K562 (cell line): ENCODE measurements around the gene RBM45. TPM values are rescaled to one million over a fixed set of nuclear protein-coding genes. Genes with fewer than 3 reads are reported as not detected.

Experiments
- CSDE1 ChIP-seq, 2 experiments: fragments of 450-650 bp; IDR thresholded peaks; 2 replicates each; pipeline ENCODE4 v1.6.1; 2016; ENCODE audit warnings: mild to moderate bottlenecking in 1 of 2
- CTCF ChIP-seq, 3 experiments: IDR thresholded peaks in 2 of 3; conservative IDR thresholded peaks in 1 of 3; 2 replicates each; pipeline ENCODE4 v1.5.1; 2011 to 2012; ENCODE audit warnings: low read length in 3 of 3, mild to moderate bottlenecking in 3 of 3, control low read depth in 2 of 3, improper control_type of control experiment in 1 of 3, inconsistent platforms in 1 of 3, low read depth in 1 of 3, mixed read lengths in 1 of 3, moderate library complexity in 1 of 3; ENCODE audit not compliant: insufficient read depth in 2 of 3
- ESRRA ChIP-seq: fragments of 450-650 bp; IDR thresholded peaks from 2 replicates; pipeline ENCODE4 v1.6.1; 2014; ENCODE audit warnings: low read depth, mild to moderate bottlenecking, moderate library complexity, borderline replicate concordance
- PBX2 ChIP-seq, 2 experiments: IDR thresholded peaks in 1 of 2; conservative IDR thresholded peaks in 1 of 2; 2 replicates each; pipeline ENCODE4 v1.6.1; 2016; ENCODE audit warnings: low read depth in 2 of 2, mild to moderate bottlenecking in 1 of 2, missing compliant biosample characterization in 1 of 2, missing genetic modification characterization in 1 of 2, moderate library complexity in 1 of 2
- ZBTB17 ChIP-seq: fragments of 450-650 bp; formaldehyde crosslinking; IDR thresholded peaks from 2 replicates; pipeline ENCODE4 v1.4.0; 2020; ENCODE audit warnings: mild to moderate bottlenecking
- ZNF197 ChIP-seq: fragments of 200-800 bp; sonication (Bioruptor generic); IDR thresholded peaks from 2 replicates; pipeline ENCODE4 v1.6.1; 2016; ENCODE audit warnings: low read depth, missing genetic modification characterization, missing compliant biosample characterization
- polyA plus RNA-seq, 8 experiments: library from polyadenylated mRNA; depleted of rRNA in 4 of 8; stranded (reverse) in 5 of 8; unstranded in 3 of 8; fragments of >200 nt; fragmentation: Nextera tagmentation in 2 of 8; fragmentation: Illumina TruSeq in 1 of 8; extraction: Ambion mirVana in 2 of 8; extraction: Trizol in 1 of 8; gene quantifications; 2 replicates each; pipeline versions ENCODE4 v1.2.1 to v1.2.3, GENCODE V29; 2011 to 2014; ENCODE audit warnings: inconsistent platforms in 1 of 8, missing spikeins in 1 of 8
- total RNA-seq, 7 experiments: library from RNA; depleted of rRNA in 6 of 7; stranded (reverse); fragments of >200 nt in 6 of 7; fragmentation: Illumina TruSeq in 2 of 7; extraction: Trizol in 2 of 7; gene quantifications; 2 replicates each; pipeline versions ENCODE4 v1.2.1 to v1.2.3, GENCODE V29; 2011 to 2021; ENCODE audit warnings: low replicate concordance in 1 of 7
- TF ChIP-seq, protein P1 (sequence below): fragments of 450-650 bp; formaldehyde crosslinking; IDR thresholded peaks from 2 replicates; pipeline ENCODE4 v1.4.0; 2022; ENCODE audit warnings: missing genetic modification characterization
- TF ChIP-seq, protein P2 (sequence below): fragments of 200-800 bp; sonication (Bioruptor generic); IDR thresholded peaks from 2 replicates; pipeline ENCODE4 v1.6.1; 2017; ENCODE audit warnings: missing genetic modification characterization, missing compliant biosample characterization

RBM45 gene
- total and polyA plus RNA-seq, 9 of the 15 experiments (the other 6 are each of a cell fraction or from before 2014, with no cell fraction given): 6.7 to 22.0 (median 15.0) TPM

GRCh38 chr2:178069551-178069950 is 42.7 kb upstream of the RBM45 start (continued):
- TF ChIP-seq, protein P1, sequence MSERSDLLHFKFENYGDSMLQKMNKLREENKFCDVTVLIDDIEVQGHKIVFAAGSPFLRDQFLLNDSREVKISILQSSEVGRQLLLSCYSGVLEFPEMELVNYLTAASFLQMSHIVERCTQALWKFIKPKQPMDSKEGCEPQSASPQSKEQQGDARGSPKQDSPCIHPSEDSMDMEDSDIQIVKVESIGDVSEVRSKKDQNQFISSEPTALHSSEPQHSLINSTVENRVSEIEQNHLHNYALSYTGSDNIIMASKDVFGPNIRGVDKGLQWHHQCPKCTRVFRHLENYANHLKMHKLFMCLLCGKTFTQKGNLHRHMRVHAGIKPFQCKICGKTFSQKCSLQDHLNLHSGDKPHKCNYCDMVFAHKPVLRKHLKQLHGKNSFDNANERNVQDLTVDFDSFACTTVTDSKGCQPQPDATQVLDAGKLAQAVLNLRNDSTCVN (CRISPR knock-in tag): no peak
- no peak for TF ChIP-seq PBX2 (CRISPR knock-in tag; IDR thresholded peaks at IDR 0.05; ENCODE audit: low read depth)
- TF ChIP-seq PBX2 (tag; conservative IDR thresholded peaks at IDR 0.05; ENCODE audit: low read depth): no peak
- TF ChIP-seq CTCF (IDR thresholded peaks at IDR 0.05 in 2 of 3, conservative IDR thresholded peaks at IDR 0.05 in 1 of 3; ENCODE audit: insufficient read depth in 2 of 3, low read depth in 1 of 3, low read length in 3 of 3): peak in 2 of 3 experiments; percentile 45 to 57; a peak in 4 of 6 replicates
- TF ChIP-seq ZNF197 (CRISPR knock-in tag): no peak
- no peak for TF ChIP-seq ESRRA
- no peak for TF ChIP-seq ZBTB17
- TF ChIP-seq, protein P2, sequence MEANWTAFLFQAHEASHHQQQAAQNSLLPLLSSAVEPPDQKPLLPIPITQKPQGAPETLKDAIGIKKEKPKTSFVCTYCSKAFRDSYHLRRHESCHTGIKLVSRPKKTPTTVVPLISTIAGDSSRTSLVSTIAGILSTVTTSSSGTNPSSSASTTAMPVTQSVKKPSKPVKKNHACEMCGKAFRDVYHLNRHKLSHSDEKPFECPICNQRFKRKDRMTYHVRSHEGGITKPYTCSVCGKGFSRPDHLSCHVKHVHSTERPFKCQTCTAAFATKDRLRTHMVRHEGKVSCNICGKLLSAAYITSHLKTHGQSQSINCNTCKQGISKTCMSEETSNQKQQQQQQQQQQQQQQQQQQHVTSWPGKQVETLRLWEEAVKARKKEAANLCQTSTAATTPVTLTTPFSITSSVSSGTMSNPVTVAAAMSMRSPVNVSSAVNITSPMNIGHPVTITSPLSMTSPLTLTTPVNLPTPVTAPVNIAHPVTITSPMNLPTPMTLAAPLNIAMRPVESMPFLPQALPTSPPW: no peak
- TF ChIP-seq CSDE1 (IDR thresholded peaks at IDR 0.05): no peak
- TF ChIP-seq, all 486 proteins: peak for 5
